22Rv1 (cell line): ENCODE measurements around the gene IL3.

Experiments
- ZFX ChIP-seq: fragments of 450-650 bp; IDR thresholded peaks from 2 replicates; pipeline ENCODE4 v1.6.1; 2017; ENCODE audit warnings: antibody characterized with exemption, borderline replicate concordance
- TF ChIP-seq, protein P1 (sequence below): fragments of 450-650 bp; IDR thresholded peaks from 2 replicates; pipeline ENCODE4 v1.5.1; 2017; ENCODE audit warnings: mild to moderate bottlenecking

DNA sequence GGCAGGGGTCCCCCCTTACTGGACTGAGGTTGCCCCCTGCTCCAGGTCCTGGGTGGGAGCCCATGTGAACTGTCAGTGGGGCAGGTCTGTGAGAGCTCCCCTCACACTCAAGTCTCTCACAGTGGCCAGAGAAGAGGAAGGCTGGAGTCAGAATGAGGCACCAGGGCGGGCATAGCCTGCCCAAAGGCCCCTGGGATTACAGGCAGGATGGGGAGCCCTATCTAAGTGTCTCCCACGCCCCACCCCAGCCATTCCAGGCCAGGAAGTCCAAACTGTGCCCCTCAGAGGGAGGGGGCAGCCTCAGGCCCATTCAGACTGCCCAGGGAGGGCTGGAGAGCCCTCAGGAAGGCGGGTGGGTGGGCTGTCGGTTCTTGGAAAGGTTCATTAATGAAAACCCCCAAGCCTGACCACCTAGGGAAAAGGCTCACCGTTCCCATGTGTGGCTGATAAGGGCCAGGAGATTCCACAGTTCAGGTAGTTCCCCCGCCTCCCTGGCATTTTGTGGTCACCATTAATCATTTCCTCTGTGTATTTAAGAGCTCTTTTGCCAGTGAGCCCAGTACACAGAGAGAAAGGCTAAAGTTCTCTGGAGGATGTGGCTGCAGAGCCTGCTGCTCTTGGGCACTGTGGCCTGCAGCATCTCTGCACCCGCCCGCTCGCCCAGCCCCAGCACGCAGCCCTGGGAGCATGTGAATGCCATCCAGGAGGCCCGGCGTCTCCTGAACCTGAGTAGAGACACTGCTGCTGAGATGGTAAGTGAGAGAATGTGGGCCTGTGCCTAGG is 13.0 kb downstream of the IL3 start, which contains the start of gene CSF2:
- TF ChIP-seq, protein P1, sequence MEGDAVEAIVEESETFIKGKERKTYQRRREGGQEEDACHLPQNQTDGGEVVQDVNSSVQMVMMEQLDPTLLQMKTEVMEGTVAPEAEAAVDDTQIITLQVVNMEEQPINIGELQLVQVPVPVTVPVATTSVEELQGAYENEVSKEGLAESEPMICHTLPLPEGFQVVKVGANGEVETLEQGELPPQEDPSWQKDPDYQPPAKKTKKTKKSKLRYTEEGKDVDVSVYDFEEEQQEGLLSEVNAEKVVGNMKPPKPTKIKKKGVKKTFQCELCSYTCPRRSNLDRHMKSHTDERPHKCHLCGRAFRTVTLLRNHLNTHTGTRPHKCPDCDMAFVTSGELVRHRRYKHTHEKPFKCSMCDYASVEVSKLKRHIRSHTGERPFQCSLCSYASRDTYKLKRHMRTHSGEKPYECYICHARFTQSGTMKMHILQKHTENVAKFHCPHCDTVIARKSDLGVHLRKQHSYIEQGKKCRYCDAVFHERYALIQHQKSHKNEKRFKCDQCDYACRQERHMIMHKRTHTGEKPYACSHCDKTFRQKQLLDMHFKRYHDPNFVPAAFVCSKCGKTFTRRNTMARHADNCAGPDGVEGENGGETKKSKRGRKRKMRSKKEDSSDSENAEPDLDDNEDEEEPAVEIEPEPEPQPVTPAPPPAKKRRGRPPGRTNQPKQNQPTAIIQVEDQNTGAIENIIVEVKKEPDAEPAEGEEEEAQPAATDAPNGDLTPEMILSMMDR: no peak
- TF ChIP-seq ZFX: no peak
